Smooth muscle cell (in vitro differentiated cells): ENCODE results near the gene FHIT. TPM values are rescaled to one million over a fixed set of nuclear protein-coding genes. Genes with fewer than 3 reads are reported as not detected.

Source experiments
- DNase-seq: peaks from one replicate; lab custom pipeline; 2025; ENCODE audit not compliant: unreplicated experiment; lab: John Stamatoyannopoulos, UW
- H2AFZ ChIP-seq: fragments of 200-600 bp; sonication (generic); 2 replicates; pipeline ENCODE4 v1.6.0; 2016; ENCODE audit warnings: antibody characterized with exemption, low read depth, mild to moderate bottlenecking
- H3F3A ChIP-seq: fragments of 200-600 bp; sonication (generic); 2 replicates; pipeline ENCODE4 v1.6.0; 2017; ENCODE audit warnings: antibody characterized with exemption, low read depth
- H3K27ac ChIP-seq: fragments of 200-600 bp; sonication (generic); 2 replicates; pipeline ENCODE4 v1.5.1; 2016; ENCODE audit warnings: low read depth, mild to moderate bottlenecking
- H3K27me3 ChIP-seq: fragments of 200-600 bp; sonication (generic); 2 replicates; pipeline ENCODE4 v1.6.1; 2016; ENCODE audit warnings: low read depth, mild to moderate bottlenecking
- H3K36me3 ChIP-seq: fragments of 200-600 bp; sonication (generic); 2 replicates; pipeline ENCODE4 v1.5.1; 2016; ENCODE audit warnings: low read depth
- H3K4me1 ChIP-seq: fragments of 200-600 bp; sonication (generic); 2 replicates; pipeline ENCODE4 v1.5.1; 2016; ENCODE audit warnings: low read depth
- H3K4me2 ChIP-seq: fragments of 200-600 bp; sonication (generic); 2 replicates; pipeline ENCODE4 v1.6.0; 2016; ENCODE audit warnings: mild to moderate bottlenecking
- H3K4me3 ChIP-seq: fragments of 200-600 bp; sonication (generic); 2 replicates; pipeline ENCODE4 v1.5.1; 2016; ENCODE audit warnings: mild to moderate bottlenecking
- H3K79me2 ChIP-seq: fragments of 200-600 bp; sonication (generic); 2 replicates; pipeline ENCODE4 v1.6.0; 2016; ENCODE audit warnings: low read depth, mild to moderate bottlenecking
- H3K9ac ChIP-seq: fragments of 200-600 bp; sonication (generic); 2 replicates; pipeline ENCODE4 v1.6.0; 2016; ENCODE audit warnings: low read depth
- H3K9me3 ChIP-seq: fragments of 200-600 bp; sonication (generic); replicated peaks from 2 replicates; pipeline ENCODE4 v1.5.1; 2016; ENCODE audit warnings: low read depth
- H4K20me1 ChIP-seq: fragments of 200-600 bp; sonication (generic); 2 replicates; pipeline ENCODE4 v1.6.0; 2016; ENCODE audit warnings: low read depth
- CTCF ChIP-seq: fragments of 200-600 bp; sonication (generic); IDR thresholded peaks from 2 replicates; pipeline ENCODE4 v1.5.1; 2017; ENCODE audit warnings: borderline replicate concordance, mild to moderate bottlenecking, antibody characterized with exemption; ENCODE audit not compliant: insufficient read depth, poor library complexity, severe bottlenecking
- WGBS: methylation state at CpG from one replicate; pipeline ENCODE4 v1.1.7; 2016; ENCODE audit warnings: low lambda C conversion rate; 5-methylcytosine and 5-hydroxymethylcytosine counted together
- polyA plus RNA-seq: library from polyadenylated mRNA; unstranded; fragments of >200 nt; fragmentation: Nextera tagmentation; extraction: Ambion mirVana; gene quantifications from 2 replicates; pipeline ENCODE4 v1.2.1, GENCODE V29; 2016
- total RNA-seq: library from RNA; depleted of rRNA; stranded (reverse); fragments of >200 nt; gene quantifications from 2 replicates; pipeline ENCODE4 v1.2.3, GENCODE V29; 2014

Gene FHIT
- total and polyA plus RNA-seq, 2 experiments from 2014 or later = 5.9 to 6.7 TPM

GRCh38 chr3:60330107-60330506, 921.1 kb downstream of the FHIT start:
- H3K9ac ChIP-seq = no peak overlapping the region
- DNase-seq = no peak
- H3K4me3 ChIP-seq = no peak overlapping the region
- no peaks in the 10 kb centered on the region for H3K36me3 ChIP-seq
- no peak overlapping the region for H3K27ac ChIP-seq
- H3F3A ChIP-seq = no peaks in the 10 kb centered on the region
- TF ChIP-seq CTCF = no peak
- no peak overlapping the region for H2AFZ ChIP-seq
- no peaks in the 10 kb centered on the region for H3K27me3 ChIP-seq
- H3K4me2 ChIP-seq = no peak overlapping the region
- H3K9me3 ChIP-seq = no peaks in the 10 kb centered on the region
- H3K79me2 ChIP-seq = no peaks in the 10 kb centered on the region
- WGBS = 91% methylated on average over 6 of the region's 6 CpGs
- no peaks in the 10 kb centered on the region for H4K20me1 ChIP-seq
- H3K4me1 ChIP-seq = no peaks in the 10 kb centered on the region

GRCh38 chr3:60325610-60326170, 925.6 kb downstream of the FHIT start:
- no peaks in the 10 kb centered on the region for H3K27me3 ChIP-seq
- H3K79me2 ChIP-seq = no peaks in the 10 kb centered on the region
- no peak for DNase-seq
- 73% methylated on average over 5 of the region's 5 CpGs for WGBS
- TF ChIP-seq CTCF = no peak
- no peaks in the 10 kb centered on the region for H3F3A ChIP-seq
- H2AFZ ChIP-seq = no peak overlapping the region
- peaks cover 9% of the 10 kb centered on the region for H3K4me1 ChIP-seq
- no peak overlapping the region for H3K9ac ChIP-seq
- H4K20me1 ChIP-seq = no peaks in the 10 kb centered on the region
- no peak overlapping the region for H3K4me2 ChIP-seq
- H3K27ac ChIP-seq = no peak overlapping the region
- no peaks in the 10 kb centered on the region for H3K36me3 ChIP-seq
- no peak overlapping the region for H3K4me3 ChIP-seq
- H3K9me3 ChIP-seq = no peaks in the 10 kb centered on the region

GRCh38 chr3:60323651-60324050, 927.6 kb downstream of the FHIT start:
- Histone ChIP-seq H4K20me1 (no peaks in the 10 kb centered on the region), H3K27me3 (no peaks in the 10 kb centered on the region), H3F3A (no peaks in the 10 kb centered on the region), H3K9ac (no peak overlapping the region), H3K4me1 (peaks cover 9% of the 10 kb centered on the region), H3K4me2 (no peak overlapping the region), H3K4me3 (no peak overlapping the region), H2AFZ (no peak overlapping the region), H3K9me3 (no peaks in the 10 kb centered on the region), H3K27ac (no peak overlapping the region), H3K79me2 (no peaks in the 10 kb centered on the region), H3K36me3 (no peaks in the 10 kb centered on the region)
- no peak for DNase-seq
- TF ChIP-seq CTCF = no peak
- WGBS = 67% methylated on average over 3 of the region's 3 CpGs

GRCh38 chr3:60323180-60323579, 928.1 kb downstream of the FHIT start:
- Histone ChIP-seq H3K27ac (no peak overlapping the region), H3K4me3 (no peak overlapping the region), H3K4me1 (peaks cover 9% of the 10 kb centered on the region), H3K27me3 (no peaks in the 10 kb centered on the region), H3K36me3 (no peaks in the 10 kb centered on the region), H2AFZ (no peak overlapping the region), H3F3A (no peaks in the 10 kb centered on the region), H4K20me1 (no peaks in the 10 kb centered on the region), H3K9ac (no peak overlapping the region), H3K4me2 (no peak overlapping the region), H3K79me2 (no peaks in the 10 kb centered on the region), H3K9me3 (no peaks in the 10 kb centered on the region)
- 95% methylated on average over 7 of the region's 7 CpGs for WGBS
- no peak for TF ChIP-seq CTCF
- no peak for DNase-seq
